ENCODE measurements around the gene G6PD.

DNA sequence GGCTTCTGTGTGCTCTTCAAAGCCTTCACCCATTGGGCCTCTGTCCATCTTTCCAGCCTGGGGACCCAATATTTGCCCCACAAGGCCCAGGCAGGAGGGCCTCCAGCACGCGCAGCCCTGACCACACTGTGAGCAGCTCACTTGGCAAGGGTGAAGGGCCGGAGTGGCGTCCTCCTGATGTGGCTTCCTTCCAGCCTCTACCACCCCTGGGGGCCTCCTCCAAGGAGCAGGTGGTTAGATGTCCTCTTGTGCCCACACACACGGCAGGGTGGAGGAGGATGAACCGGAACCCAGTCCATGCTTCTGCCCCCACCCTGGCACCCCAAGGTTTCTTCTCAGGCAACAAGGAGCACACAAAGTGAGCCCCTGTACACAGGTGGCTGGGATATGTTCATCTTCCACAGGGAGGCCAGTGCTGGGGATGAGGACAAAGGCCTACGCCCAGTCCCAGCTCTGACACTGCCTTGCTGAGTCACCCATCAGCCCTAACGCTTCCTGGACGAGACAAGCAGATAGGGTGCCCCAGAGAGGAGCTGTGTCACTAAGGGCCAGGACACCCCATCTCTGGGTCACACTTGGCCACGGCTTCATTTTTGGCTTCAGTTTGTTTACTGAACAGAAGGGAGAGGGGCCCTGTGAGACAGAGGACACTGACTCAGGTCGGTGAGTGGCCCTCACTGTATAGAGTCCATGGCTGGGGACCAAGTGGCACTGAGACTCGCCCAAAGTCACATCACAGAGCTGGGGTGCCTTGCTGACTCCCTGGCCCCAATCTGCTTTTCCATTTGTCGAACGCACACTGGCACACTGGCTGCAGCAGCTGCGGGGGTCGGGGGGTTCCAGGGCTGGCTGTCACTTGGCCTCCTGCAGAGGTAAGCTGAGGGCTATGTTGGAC, 62.1 kb downstream of the G6PD start:
- TF ChIP-seq CTCF (IDR thresholded peaks at IDR 0.05) (no peak), ZFX (IDR thresholded peaks at IDR 0.05; ENCODE audit: borderline replicate concordance) (no peak)
